IMR-90 (cell line): ENCODE results near the gene PDK1. TPM values are rescaled to one million over a fixed set of nuclear protein-coding genes. Genes with fewer than 3 reads are reported as not detected.
"Not testable (repeated sequence)": the region's sequence is repeated elsewhere in the genome, so short reads cannot be mapped to it uniquely, and the experiment has no call there.

Experiments
- ATAC-seq: fragments of 200-7000 bp; cut with Tn5 transposase; 2 replicates; pipeline ENCODE4 v1.9.1; 2020; ENCODE audit warnings: low read depth, mild to moderate bottlenecking, moderate library complexity
- BruUV-seq: library from RNA; stranded (reverse); fragments of 400-500 nt; replicated peaks from 2 replicates; lab custom pipeline; 2021; lab: Mats Ljungman, UMichigan
- CTCF ChIA-PET: fragments of 300-600 bp; formaldehyde crosslinking; extraction: SDS; loops from one replicate; lab custom pipeline; 2021; ENCODE audit warnings: antibody characterized with exemption; lab: Yijun Ruan, JAX
- POLR2A ChIA-PET: fragments of 300-600 bp; sonication (Branson Sonifier 250); formaldehyde crosslinking; loops from one replicate; lab custom pipeline; 2022; ENCODE audit warnings: antibody characterized with exemption; ENCODE audit not compliant: unreplicated experiment; lab: Charles Lee
- DNase-seq: peaks from one replicate; pipeline ENCODE4 v3.0.0; 2013
- H2AFZ ChIP-seq: replicated peaks from 2 replicates; pipeline ENCODE3; 2013; ENCODE audit warnings: low read length, mild to moderate bottlenecking; ENCODE audit not compliant: poor library complexity
- H2AK5ac ChIP-seq: 2 replicates; pipeline ENCODE4 v1.6.1; 2013; ENCODE audit warnings: low read depth, low read length, inconsistent platforms
- H2AK9ac ChIP-seq: replicated peaks from 2 replicates; pipeline ENCODE3; 2013; ENCODE audit warnings: mild to moderate bottlenecking, low read depth, low read length, moderate library complexity; ENCODE audit not compliant: poor library complexity
- H2BK120ac ChIP-seq: 2 replicates; pipeline ENCODE4 v1.6.1; 2013; ENCODE audit warnings: low read depth, low read length, inconsistent platforms
- H2BK15ac ChIP-seq: 3 replicates; pipeline ENCODE4 v1.6.1; 2013; ENCODE audit warnings: low read depth, low read length, inconsistent platforms
- H2BK20ac ChIP-seq: 2 replicates; pipeline ENCODE4 v1.6.1; 2013; ENCODE audit warnings: low read depth, mild to moderate bottlenecking, inconsistent platforms, low read length, moderate library complexity
- H2BK5ac ChIP-seq: 2 replicates; pipeline ENCODE4 v1.6.1; 2013; ENCODE audit warnings: mild to moderate bottlenecking, low read depth, low read length, inconsistent platforms; ENCODE audit not compliant: poor library complexity, severe bottlenecking
- H3K14ac ChIP-seq: replicated peaks from 2 replicates; pipeline ENCODE4 v1.6.1; 2013; ENCODE audit warnings: low read depth, low read length, inconsistent platforms
- H3K18ac ChIP-seq: 2 replicates; pipeline ENCODE4 v1.6.1; 2013; ENCODE audit warnings: low read depth, low read length, control low read depth
- H3K23ac ChIP-seq: 2 replicates; pipeline ENCODE4 v1.6.1; 2013; ENCODE audit warnings: low read depth, low read length, inconsistent platforms
- H3K27ac ChIP-seq: 2 replicates; pipeline ENCODE4 v1.5.1; 2013; ENCODE audit warnings: mild to moderate bottlenecking, control low read depth, low read length; ENCODE audit not compliant: insufficient read depth
- H3K27me3 ChIP-seq: 2 replicates; pipeline ENCODE4 v1.6.1; 2013; ENCODE audit warnings: low read length; ENCODE audit not compliant: control insufficient read depth, insufficient read depth
- H3K36me3 ChIP-seq: 2 replicates; pipeline ENCODE4 v1.6.1; 2013; ENCODE audit warnings: low read length, mixed read lengths; ENCODE audit not compliant: control insufficient read depth, insufficient read depth
- H3K4ac ChIP-seq: 2 replicates; pipeline ENCODE4 v1.6.1; 2013; ENCODE audit warnings: low read depth, low read length, inconsistent platforms
- H3K4me1 ChIP-seq: 2 replicates; pipeline ENCODE4 v1.6.1; 2013; ENCODE audit warnings: low read length, mixed read lengths; ENCODE audit not compliant: control insufficient read depth, insufficient read depth
- H3K4me2 ChIP-seq: 2 replicates; pipeline ENCODE4 v1.6.1; 2013; ENCODE audit warnings: low read depth, mild to moderate bottlenecking, control low read depth, low read length, moderate library complexity
- H3K4me3 ChIP-seq: 2 replicates; pipeline ENCODE4 v1.5.1; 2013; ENCODE audit warnings: low read depth, mild to moderate bottlenecking, control low read depth, low read length, moderate library complexity; ENCODE audit not compliant: insufficient read depth
- H3K56ac ChIP-seq: 2 replicates; pipeline ENCODE4 v1.6.1; 2013; ENCODE audit warnings: low read length, inconsistent platforms; ENCODE audit not compliant: insufficient read depth; ENCODE audit errors: extremely low read depth
- H3K79me1 ChIP-seq, 2 experiments: 2 replicates each; pipeline ENCODE4 v1.6.1; 2013; ENCODE audit warnings: low read length in 2 of 2, inconsistent platforms in 1 of 2, low read depth in 1 of 2
- H3K9ac ChIP-seq: 2 replicates; pipeline ENCODE4 v1.6.1; 2013; ENCODE audit warnings: low read depth, low read length, control low read depth
- H3K9me1 ChIP-seq: 2 replicates; pipeline ENCODE4 v1.6.1; 2013; ENCODE audit warnings: low read length, inconsistent platforms; ENCODE audit not compliant: insufficient read depth
- H3K9me3 ChIP-seq: 2 replicates; pipeline ENCODE4 v1.6.1; 2013; ENCODE audit warnings: low read length; ENCODE audit not compliant: control insufficient read depth, insufficient read depth
- H4K20me1 ChIP-seq: 2 replicates; pipeline ENCODE4 v1.6.1; 2013; ENCODE audit warnings: low read length, inconsistent platforms; ENCODE audit not compliant: insufficient read depth
- H4K5ac ChIP-seq: 2 replicates; pipeline ENCODE4 v1.6.1; 2013; ENCODE audit warnings: mild to moderate bottlenecking, low read depth, low read length, control low read depth
- H4K8ac ChIP-seq, 2 experiments: 2 replicates each; pipeline ENCODE4 v1.6.1; 2013; ENCODE audit warnings: low read depth in 2 of 2, low read length in 2 of 2, control low read depth in 1 of 2, inconsistent platforms in 1 of 2
- H4K91ac ChIP-seq: 2 replicates; pipeline ENCODE4 v1.6.1; 2013; ENCODE audit warnings: low read depth, low read length, inconsistent platforms; ENCODE audit not compliant: insufficient read depth
- WGBS, 2 experiments: methylation state at CpG; one replicate each; pipeline versions ENCODE4 v1.1.5 to v1.1.7; 2013; ENCODE audit warnings: missing lambda C conversion rate in 2 of 2; ENCODE audit not compliant: insufficient read length in 1 of 2; ENCODE audit errors: extremely low coverage in 2 of 2; 5-methylcytosine and 5-hydroxymethylcytosine counted together
- dilution Hi-C: fragments of 300-500 bp; cut with HindIII; formaldehyde crosslinking; loops from one replicate; pipeline ENCODE4 v1.14.3; 2018; ENCODE audit warnings: low sequenced_read_pairs; ENCODE audit not compliant: unreplicated experiment
- in situ Hi-C: fragments of 300-500 bp; cut with MboI; formaldehyde crosslinking; loops from 3 replicates; pipeline ENCODE4 v1.14.3; 2019; ENCODE audit warnings: low sequenced_read_pairs, inconsistent platforms, mixed read lengths
- intact Hi-C: fragments of 100-400 bp; cut with micrococcal nuclease; formaldehyde crosslinking; loops from 2 replicates; pipeline ENCODE4 v1.10.0; 2022
- polyA plus RNA-seq, 3 experiments: library from polyadenylated mRNA; depleted of rRNA; stranded (reverse); fragments of >200 nt; gene quantifications; 2 replicates each; pipeline ENCODE4 v1.2.3, GENCODE V29; 2012; ENCODE audit warnings: low replicate concordance in 1 of 3
- total RNA-seq: library from RNA; depleted of rRNA; stranded (reverse); fragments of >200 nt; gene quantifications from 2 replicates; pipeline ENCODE4 v1.2.3, GENCODE V29; 2012

The PDK1 gene
- total and polyA plus RNA-seq, 2 of the 4 experiments (the other 2 are of a cell fraction), result 38.1 to 85.9 TPM

DNA sequence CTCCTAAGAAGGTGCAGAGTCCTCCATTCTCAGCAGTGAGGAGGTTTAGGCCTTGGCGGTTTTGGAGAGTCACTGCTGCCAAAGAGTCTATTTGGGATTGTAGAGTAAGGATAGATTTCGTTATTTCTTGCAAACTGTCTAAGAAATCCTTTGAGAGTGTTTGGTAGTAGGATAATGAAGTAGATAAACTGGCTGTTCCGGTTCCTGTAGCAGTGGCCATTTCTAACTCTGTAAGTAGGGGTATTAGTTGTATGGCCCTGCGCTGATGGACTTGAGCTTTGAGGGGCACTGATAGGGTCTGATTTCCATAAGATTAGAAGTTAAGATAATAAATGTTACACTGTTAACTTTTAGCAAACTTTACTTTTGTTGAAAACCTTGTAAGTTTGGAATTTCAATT, 35.5 kb downstream of the PDK1 start:
- in situ Hi-C loops, CTCF ChIA-PET: not testable (repeated sequence)
- intact Hi-C loops, result loop anchor here (5.0 to 10.0 kb wide), 2 partner anchors 191 to 343 kb away; no protein-coding TSS in a partner anchor

DNA sequence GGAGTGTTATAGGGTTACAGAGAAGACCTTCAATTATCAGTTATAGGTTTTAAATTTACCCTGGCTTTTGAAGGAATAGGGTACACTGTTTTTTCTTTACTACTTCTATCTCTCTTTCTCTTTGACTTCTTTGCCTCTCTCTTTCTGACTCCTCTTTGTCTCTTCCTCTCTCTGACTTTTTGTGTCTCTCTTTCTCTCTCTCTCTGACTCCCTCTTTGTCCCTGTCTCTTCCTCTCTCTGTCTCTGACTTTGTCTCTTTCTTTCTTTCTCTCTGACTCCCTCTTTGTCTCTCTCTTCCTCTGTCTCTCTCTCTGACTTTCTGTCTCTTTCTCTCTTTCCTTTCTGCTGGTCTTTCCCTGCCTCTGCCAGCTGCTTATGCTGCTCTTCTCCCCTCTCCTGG, 36.3 kb downstream of the PDK1 start:
- H3K27me3 ChIP-seq, H2BK20ac ChIP-seq, H3K4me3 ChIP-seq, H2AFZ ChIP-seq, H2BK5ac ChIP-seq, H4K91ac ChIP-seq, H2BK120ac ChIP-seq, in situ Hi-C loops, H3K23ac ChIP-seq, H3K9me1 ChIP-seq, H2BK15ac ChIP-seq, dilution Hi-C loops, H4K20me1 ChIP-seq, H2AK9ac ChIP-seq, H2AK5ac ChIP-seq, BruUV-seq, H3K14ac ChIP-seq, H4K8ac ChIP-seq, H3K9me3 ChIP-seq, H3K56ac ChIP-seq, H3K4ac ChIP-seq, ATAC-seq, H3K27ac ChIP-seq, H4K5ac ChIP-seq, H3K4me2 ChIP-seq, H3K4me1 ChIP-seq, H3K9ac ChIP-seq, H3K18ac ChIP-seq, DNase-seq, CTCF ChIA-PET, POLR2A ChIA-PET: not testable (repeated sequence)
- intact Hi-C loops, result loop anchor here (2.0 to 10.0 kb wide), 4 partner anchors 71 to 343 kb away; no protein-coding TSS in a partner anchor
- H3K79me1 ChIP-seq, result peaks cover 28 to 35% of the 10 kb centered on the region in 2 experiments
- H3K36me3 ChIP-seq, result peaks cover 57% of the 10 kb centered on the region

More for the DNA sequence above, 35.5 kb downstream of the PDK1 start:
- H3K27ac ChIP-seq, H2AK9ac ChIP-seq, H4K20me1 ChIP-seq, BruUV-seq, H3K27me3 ChIP-seq, ATAC-seq, H3K4me3 ChIP-seq, DNase-seq, H2BK20ac ChIP-seq, dilution Hi-C loops, H2BK120ac ChIP-seq, H4K8ac ChIP-seq, H4K5ac ChIP-seq, H3K23ac ChIP-seq, H2AFZ ChIP-seq, H4K91ac ChIP-seq, H3K4ac ChIP-seq, H3K4me1 ChIP-seq, H3K56ac ChIP-seq, H2BK5ac ChIP-seq, H3K9ac ChIP-seq, POLR2A ChIA-PET, H3K18ac ChIP-seq, H3K4me2 ChIP-seq, H2BK15ac ChIP-seq, H3K9me3 ChIP-seq, H3K14ac ChIP-seq, H3K9me1 ChIP-seq, H2AK5ac ChIP-seq: not testable (repeated sequence)
- WGBS, 2 experiments, result 100% methylated on average over 1 of the region's 4 CpGs; no CpG with 5 or more reads in 1 of the 2 experiments
- Histone ChIP-seq H3K36me3 (peaks cover 55% of the 10 kb centered on the region), H3K79me1 (peaks cover 27 to 30% of the 10 kb centered on the region in 2 experiments)
